Melanocyte of skin (primary cell): ENCODE measurements around the gene EXOC6B. TPM values are rescaled to one million over a fixed set of nuclear protein-coding genes. Genes with fewer than 3 reads are reported as not detected.

Source experiments
- small RNA-seq, 2 donors: library from RNA; depleted of rRNA; stranded (forward); fragments of <200 nt; gene quantifications; one replicate each; pipeline ENCODE3, GENCODE V24; 2012
- total RNA-seq, 2 donors: library from RNA; depleted of rRNA; stranded (reverse); fragments of >200 nt; gene quantifications; 2 replicates each; pipeline ENCODE4 v1.2.3, GENCODE V29; 2012

EXOC6B gene
- total RNA-seq, result 10 to 100 TPM; 13.7 to 15.1 TPM

GRCh38 chr2:72825257-72826155 lies at the start of gene EXOC6B:
TSS of gene EXOC6B (minus strand) at chr2:72826033.

GRCh38 chr2:72147303-72147971 lies 678.4 kb downstream of the EXOC6B start, which contains the start of gene CYP26B1:
TSS of gene CYP26B1 (minus strand) at chr2:72147862. CDS start at chr2:72147834, 28 bp downstream.

Small RNAs within 50 kb of the gene (small RNA-seq; reads per million reads assigned to genes)
- 0.56 to 0.70 reads per million in 2 donors for gene RF00592
- gene RNU2-39P, result 0.82 to 0.87 reads per million in 2 donors

Other genes with a start within 250 kb of the EXOC6B start
- gene SPR, start 61.4 kb upstream of the EXOC6B start, total RNA-seq, result 10 to 100 TPM; 29.6 to 47.0 TPM
- gene EMX1, start 91.5 kb upstream of the EXOC6B start, total RNA-seq, result not detected
- gene SFXN5, start 245.7 kb upstream of the EXOC6B start, total RNA-seq, result 10 to 100 TPM in 1 of 2 donors, 1 to 10 TPM in 1; 10.0 to 14.1 TPM